CD4-positive, alpha-beta T cell treated with Interleukin-6 at 100 ng/mL for 8 hours (primary cell): ENCODE measurements around the gene SLC7A7.
"Not testable (repeated sequence)": the region's sequence is repeated elsewhere in the genome, so short reads cannot be mapped to it uniquely, and the experiment has no call there.

Experiments
- DNase-seq: peaks from one replicate; pipeline ENCODE4 v3.0.0-alpha.2; 2020; ENCODE audit warnings: mixed read lengths, low spot score

SLC7A7 gene

DNA sequence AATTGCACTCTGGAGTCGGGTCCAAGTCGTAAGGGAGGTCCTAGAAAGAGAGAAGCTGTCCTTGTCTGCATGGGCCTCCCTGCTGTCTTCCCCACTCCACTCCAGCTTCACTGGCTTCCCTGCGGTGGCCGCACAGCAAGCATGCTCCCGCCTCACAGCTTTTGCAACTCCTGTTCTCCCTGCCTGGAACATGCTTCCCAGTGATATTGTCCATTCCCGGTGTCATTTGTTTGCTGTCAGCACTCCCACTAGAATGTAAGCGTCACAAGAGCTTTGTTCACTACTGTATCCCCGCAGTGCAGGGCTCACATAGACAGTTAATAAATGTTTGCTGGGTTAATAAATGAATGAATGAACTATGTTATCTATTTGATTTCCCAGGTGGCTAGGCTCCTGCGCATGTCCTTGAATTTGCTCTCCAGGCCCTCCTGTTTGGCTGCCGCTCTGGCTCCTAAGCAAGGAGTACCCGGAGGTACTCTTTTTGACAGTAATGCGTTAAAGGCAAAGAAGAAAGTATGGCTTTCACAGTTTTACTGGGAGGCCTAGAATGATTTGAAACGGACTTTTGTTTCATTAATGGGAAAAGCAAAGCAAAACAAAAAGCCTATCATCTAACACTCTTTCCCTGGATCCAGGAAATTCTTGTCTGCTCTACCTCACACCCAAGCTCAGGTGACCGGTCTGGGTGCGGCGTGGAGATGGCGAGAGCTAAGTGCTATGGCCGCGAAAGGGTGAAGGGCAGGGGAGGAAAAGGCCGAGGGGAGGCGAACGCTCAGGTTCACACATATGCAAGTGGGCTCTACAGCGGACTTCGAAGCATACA is 6.2 kb upstream of the SLC7A7 start:
- no peak for DNase-seq

DNA sequence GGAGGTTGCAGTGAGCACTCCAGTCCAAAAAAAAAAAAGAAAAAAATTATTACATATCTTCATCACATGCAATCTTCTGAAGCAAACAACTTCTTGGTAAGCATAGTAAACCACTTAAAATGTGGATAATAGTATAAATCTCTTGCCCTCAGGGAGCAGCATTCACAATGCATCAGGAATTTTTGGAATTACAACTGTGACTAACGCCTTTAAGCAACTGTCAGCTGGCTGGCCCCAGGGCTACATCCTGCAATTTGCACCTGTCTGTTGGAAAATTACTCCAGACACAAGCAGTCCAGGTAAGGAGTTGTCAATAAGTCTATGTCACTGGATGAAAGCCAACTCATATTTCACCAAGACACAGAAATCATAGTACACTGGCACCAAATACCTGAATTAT is 5.5 kb upstream of the SLC7A7 start:
- no peak for DNase-seq

DNA sequence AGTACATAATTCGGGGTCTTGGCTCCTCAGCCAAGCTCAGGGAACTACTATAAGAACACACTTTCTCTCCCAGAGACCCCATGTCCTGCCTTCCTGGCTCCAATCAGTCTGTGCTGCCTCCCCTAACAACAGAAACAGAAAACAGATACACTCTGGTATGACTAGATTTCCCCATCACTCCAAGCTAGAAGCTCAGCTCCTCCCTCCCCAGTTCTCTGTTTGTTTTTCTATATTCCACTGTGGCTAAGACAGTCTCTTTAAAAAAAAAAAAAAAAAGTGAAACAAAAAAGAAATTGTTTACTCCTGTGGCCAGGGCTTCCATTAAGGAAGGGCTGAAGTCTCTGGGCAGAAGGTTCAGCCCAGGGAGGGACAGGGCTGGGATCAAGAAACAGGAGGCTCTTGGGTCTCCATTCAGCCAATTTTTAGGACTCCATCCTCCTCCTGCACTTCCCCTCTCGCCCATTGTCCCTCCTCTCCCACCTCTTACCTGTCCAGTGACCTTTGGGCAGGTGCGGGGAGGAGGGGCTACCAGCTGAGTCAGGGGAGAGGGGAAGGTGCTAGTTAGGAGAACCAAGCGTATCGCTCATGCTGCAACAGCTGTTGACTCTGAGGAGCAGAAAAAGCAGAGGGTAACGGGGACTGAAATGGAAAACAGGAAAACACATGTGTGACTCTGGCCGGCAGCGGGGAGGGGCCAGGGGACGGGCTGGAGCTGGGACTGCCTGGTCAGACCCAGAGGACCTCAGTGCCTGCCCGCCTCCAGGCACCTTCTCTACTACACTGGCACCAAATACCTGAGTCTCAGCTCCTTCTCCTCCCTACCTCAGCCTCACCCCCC is 4.1 kb upstream of the SLC7A7 start:
- no peak for DNase-seq

DNA sequence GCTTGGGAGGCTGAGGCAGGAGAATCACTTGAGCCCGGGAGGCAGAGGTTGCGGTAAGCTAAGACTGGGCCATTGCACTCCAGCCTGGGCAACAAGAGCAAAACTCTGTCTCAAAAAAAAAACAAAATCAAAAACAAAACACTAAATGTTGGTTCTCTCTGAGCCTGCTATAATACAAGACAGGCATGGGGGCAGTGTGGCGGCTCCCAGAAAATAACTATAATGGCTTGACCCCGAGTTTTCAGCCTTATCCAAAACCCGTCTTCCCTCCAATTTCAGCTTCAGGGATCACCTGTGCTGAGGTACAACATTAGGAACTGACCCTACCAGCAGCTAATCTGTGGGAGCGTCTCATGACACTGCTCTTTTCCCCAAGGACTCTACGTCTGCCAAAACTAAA is 862 bp downstream of the SLC7A7 start:
- no peak for DNase-seq

DNA sequence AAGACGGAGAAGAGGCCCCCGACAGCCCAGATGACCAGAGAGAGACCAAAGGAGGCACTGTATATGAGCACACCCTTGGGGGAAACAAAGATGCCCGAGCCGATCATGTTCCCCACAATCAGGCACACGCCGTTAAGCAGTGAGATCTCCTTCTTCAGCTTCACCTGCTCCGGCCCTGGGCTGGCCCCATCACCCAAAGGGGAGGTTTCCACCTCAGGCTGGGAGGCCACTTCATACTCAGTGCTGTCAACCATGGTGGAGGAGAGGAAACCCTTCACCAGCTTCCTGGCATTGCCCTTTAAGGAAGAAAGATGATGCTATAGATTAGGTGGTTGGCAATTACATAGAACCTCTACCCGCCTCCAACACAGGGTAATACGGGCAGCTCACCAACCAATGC is 2.1 kb downstream of the SLC7A7 start:
- DNase-seq: no peak

DNA sequence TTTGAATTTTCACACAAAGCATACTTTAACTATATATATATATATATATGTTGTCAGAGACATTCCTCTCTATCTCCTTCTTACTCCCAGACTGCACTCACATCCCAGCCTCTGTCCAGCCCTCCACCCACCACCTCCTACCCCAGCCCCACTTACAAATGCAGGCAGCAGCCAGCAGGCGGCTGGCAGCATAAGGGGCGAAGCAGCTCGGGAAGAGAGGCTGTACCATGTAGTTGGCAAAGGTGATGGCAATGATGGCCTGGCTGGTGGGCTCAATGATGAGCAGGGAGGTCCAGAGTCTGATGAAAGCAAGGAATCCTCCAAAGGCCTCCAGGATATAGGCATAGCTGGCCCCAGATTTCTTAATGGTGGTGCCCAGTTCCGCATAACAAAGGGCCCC is 2.5 kb downstream of the SLC7A7 start:
- no peak for DNase-seq

DNA sequence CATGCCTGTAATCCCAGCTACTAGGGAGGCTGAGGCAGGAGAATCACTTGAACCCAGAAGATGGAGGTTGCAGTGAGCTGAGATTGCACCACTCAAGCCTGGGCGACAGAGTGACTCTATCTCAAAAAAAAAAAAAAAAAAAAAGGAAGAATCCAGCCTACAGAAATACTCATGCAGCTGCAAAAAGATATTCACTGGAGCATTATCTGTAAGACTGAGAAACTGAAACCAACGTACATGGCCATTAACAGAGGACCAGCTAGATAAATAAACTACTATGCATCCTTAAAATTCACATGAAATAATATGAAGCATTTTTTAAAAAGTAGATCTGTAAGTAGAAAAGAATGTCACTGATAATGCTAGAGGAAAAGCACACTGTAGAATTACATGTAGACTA is 3.5 kb downstream of the SLC7A7 start:
- no peak for DNase-seq

DNA sequence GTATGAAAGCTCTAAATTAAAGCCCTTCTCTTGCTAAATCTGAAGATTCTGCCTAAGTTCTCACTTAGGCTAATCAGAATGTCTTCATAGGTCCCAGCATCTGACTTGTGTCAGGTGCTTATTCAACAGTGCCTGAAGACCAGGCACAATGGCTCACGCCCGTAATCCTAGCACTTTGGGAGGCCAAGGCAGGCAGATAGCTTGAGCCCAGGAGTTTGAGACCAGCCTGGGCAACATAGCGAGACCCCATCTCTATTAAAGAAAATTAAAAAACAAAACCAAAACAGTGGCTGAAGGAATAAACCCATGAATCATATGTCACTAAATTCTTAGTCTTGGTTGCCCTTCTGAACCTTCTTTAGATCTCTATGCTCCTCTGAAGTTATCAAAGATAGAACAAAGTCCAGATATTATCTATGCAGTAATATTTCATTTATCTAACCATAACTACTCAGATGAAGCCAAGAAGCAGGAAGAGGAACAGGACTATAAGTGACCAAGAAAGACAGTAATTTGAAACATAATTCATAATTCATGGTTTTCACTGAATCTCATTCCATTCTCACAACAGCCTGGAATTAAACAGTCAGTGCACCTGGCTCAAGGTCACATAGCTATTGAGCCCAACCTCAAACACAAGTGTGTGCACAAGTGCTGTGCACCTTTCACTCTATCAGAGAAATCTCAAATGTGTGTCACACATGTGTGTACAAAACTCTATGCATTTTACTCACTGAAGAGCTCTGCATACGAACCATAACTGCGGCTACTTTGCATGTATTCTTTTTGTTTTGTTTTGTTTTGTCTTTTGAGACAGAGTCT is 6.6 kb downstream of the SLC7A7 start:
- DNase-seq: no peak

DNA sequence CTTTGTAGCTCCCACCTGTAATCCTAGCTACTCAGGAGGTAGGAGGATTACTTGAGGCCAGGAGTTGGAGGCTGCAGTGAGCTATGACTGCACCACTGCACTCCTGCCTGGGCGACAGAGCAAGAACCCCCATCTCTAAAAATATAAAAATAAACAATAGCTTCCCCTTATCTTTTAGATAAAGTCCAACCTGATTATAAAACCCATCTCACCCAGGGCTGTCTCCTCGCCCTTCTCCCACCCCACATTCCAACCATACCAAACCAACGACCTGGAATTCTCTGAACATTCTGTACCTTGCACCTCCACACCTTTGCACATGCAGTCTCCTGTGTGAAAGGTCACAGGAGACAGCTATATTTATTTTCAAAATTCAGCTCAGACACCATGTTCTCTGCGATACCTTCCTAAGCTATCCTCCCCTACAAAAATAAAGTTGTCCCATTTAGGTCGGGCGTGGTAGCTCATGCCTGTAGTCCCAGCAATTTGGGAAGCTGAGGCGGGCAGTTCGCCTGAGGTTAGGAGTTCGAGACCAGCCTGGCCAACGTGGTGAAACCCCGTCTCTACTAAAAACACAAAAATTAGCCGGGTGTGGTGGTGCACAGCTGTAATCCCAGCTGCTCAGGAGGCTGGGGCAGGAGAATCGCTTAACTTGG is 7.7 kb downstream of the SLC7A7 start:
- DNase-seq: no peak

DNA sequence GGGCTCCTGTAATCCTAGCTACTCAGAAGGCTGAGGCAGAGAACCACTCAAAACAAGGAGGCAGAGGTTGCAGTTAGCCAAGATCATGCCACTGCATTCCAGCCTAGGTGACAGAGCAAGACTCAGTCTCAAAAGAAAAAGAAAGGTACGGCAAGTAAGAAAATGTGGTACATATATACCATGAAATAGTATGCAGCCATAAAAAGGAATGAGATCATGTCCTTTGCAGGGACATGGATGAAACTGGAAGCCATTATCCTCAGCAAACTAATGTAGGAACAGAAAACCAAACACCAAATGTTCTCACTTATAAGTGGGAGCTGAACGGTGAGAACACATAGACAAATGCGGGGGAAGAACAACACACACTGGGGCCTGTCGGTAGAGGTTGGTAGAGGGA is 10.0 kb downstream of the SLC7A7 start:
- DNase-seq: not testable (repeated sequence)

DNA sequence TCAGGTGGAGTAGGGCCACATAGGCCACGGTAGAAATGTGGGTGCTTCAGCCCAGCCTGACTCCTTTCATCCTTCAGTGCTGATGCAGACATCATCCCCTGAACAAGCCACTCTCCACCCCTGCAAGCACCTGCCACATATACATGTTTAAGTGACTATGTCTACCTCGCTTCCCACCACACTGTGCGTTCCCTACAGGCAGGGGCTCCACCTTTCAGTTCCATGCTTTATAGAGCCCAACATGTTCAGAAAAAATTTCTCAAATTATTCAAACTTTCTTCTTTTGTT is 11.6 kb downstream of the SLC7A7 start:
- no peak for DNase-seq

DNA sequence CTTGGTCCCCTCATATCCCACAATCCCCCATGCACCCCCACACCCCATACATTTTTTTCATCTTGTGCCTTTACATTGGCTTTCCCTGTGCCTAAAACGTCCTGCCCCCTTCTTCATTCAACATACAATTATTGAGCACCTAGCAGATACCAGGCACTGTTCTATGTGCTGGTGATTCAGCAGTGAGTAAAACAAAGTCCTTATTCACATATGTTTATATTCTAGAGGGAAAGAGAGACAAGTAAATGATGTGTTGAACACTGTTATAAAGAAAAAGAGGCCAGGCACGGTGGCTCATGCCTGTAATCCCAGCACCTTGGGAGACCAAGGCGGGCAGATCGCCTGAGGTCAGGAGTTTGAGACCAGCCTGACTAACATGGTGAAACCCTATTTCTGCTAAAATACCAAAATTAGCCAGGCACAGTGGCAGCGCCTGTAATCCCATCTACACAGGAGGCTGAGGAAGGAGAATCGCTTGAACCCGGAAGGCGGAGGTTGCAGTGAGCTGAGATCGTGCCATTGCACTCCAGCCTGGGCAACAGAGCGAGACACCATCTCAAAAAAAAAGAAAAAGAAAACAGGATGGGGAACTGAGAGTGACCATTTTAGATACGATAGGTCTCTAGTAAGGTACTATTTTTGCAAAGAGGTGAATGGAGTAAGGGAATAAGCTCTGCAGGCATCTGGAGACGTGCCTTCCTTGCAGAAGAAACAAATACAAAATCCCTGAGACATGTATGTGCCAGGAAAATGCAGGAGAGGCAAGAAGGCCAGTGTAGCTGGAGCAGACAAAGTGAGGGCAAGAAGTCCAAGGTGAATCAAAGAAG is 12.2 kb downstream of the SLC7A7 start:
- no peak for DNase-seq

DNA sequence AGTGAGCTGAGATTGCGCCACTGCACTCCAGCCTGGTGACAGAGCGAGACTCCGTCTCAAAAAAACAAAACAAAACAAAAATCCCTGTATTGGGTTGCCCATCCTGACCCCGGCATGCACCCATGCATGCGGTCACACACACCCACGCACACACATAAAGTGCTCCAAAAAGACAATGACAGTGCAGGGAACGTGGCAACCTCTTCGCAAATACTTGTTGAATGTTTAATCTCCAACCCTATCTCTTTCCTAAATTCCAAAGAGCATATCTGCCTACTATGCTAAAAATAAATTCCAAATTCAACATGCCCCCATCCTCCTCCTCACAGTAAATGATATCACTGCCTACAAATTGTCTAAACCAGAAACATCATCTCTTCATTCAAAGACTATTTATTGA is 13.5 kb downstream of the SLC7A7 start:
- DNase-seq: no peak

DNA sequence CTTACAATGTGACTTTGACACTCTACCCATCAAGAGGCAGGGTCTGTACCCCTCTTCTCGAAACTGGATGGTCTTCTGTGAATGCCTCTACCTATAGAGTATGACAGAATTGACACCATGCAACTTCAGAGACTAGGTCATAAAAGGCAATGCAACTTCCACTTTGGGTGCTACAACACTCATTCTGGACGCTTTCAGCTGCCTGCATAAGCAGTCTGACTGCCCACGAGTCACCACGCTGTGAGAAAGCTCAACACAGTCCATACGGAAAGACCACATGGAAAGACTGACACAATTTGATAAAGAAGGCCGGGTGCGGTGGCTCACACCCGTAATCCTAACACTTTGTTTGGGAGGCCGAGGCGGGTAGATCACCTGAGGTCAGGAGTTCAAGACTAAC is 14.9 kb downstream of the SLC7A7 start:
- DNase-seq: no peak

DNA sequence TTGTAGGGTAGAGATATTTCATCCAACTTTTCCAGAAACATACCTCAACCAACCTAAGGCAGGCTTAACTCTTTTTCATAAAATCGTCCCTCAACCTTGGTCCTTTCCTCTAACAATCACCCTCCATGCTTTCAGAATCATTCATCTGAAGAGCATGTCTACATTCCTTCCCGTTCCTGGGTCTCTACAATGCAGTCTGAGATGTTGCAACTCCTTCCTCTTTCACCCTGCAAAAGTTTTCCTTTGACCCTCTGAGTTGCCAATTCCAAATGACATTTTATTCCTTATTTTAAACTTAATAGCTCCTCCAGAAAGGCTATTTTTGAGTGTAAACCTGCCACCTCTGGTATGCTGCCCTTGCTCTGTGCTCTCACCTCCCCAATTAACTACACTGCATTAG is 16.7 kb downstream of the SLC7A7 start:
- DNase-seq: no peak

DNA sequence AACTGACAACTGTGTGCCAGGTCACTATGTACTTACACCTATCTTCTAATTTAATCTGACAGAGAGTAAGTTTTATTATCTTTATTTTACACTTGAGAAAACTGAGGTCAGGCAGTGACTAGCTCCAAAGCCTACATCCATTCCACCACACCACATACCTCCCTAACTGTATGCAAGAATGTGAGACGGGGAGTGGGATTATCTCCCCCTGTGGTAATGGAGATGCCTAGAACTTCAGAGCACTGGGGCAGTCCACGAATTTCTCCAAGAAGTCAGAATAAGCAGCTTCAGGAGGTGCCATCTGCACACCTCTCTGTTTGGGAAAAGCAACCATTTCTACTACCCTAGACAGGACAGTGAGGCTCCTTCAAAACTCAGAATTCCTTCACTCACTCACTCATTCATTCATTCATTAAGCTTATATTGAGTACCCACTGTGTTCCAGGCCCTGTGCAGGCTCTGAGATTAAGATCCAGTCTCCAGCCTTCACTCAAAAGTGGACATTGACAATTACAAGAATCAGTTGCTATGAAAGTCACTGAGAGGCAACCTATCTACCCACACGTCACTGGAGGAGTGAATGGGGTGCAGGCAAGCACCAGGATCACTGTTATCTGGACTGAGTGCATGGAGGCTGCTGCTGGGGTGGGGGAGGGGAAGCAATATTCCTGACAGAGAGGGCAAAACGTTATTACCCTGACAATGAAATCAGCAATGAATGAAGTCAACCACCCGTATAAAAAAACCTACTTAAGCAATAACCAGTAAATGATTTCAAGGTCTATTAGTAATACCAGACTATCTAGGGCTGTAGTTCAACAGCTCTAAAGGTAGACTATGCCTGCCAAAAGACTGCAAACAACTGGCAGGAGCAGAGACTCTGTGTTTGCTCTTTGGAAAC is 18.0 kb downstream of the SLC7A7 start:
- no peak for DNase-seq

DNA sequence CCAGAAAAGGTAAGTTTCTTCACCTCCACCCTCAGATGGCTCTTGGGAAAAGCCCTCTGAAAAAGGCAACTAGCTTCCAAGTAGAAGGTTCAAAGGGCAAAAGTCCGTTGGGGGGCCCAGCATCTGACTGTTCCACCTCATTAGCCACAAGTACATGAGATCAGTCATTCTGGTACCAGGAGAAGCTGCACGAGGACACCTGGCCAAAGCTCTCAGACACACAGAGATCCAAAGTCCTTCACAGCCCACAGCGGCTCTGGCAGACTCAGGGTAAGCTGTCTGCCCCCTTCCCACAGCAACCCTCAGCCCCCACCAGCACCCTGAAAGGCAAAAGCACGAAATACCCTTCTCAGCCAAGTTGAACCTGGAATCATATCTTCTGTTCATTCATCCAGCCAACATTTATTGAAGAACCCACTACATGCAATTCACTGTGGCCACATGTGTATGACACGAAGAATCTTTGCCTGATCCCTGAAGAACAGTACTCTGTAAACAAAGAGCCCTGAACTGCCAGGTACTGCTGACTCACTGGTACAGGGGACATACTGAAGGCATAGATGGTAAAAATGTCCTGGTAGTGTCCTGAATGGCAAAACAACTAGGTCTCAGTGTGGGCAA is 19.0 kb downstream of the SLC7A7 start:
- no peak for DNase-seq

DNA sequence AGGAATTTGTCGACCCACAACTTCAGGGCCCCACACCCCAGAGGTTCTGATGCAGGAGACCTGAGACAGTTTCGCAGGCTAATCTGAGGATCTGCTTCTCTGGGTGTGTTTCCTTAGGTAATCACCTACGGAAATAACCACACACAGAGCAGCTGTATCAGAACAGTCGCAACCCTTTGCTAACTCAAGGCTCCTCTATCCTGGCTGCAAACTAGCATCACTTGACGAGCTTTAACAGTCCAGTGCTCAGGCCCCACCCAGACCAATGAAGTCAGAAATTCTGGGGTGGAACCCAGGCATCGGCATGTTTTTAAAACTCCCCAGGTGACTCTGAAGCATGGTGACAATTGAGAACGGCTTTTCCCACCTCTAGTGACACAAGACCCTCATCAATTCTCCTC is 20.7 kb downstream of the SLC7A7 start:
- DNase-seq: no peak

DNA sequence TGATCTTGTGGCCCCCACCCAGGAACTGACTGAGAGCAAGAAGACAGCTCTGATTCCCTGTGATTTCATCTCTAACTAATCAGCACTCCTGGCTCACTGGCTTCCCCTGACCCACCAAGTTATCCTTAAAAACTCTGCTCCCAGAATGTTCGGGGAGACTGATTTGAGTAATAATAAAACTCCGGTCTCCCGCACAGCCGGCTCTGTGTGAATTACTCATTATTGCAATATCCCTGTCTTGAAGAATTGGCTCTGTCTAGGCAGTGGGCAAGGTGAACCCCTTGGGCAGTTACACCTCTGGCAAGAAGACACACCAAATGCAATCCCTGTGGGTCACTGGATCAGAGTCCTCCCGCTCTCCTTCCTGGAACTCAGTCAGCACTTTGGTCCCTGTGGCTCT is 21.3 kb downstream of the SLC7A7 start:
- no peak for DNase-seq

DNA sequence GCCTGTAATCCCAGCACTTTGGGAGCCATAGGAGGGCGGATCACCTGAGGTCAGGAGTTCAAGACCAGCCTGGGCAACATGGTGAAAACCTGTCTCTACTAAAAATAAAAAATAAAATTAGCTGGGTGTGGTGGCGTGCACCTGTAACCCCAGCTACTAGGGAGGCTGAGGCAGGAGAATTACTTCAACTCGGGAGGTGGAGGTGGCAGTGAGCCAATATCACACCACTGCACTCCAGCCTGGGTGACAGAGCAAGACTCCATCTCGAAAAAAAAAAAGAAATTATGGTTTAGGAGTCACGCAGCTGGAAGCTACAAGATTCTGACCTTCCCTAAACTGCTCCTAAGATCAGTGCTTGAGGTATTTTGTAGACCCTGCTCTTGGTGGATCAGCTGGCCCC is 21.7 kb downstream of the SLC7A7 start:
- DNase-seq: not testable (repeated sequence)
